ENCODE data around the gene LMX1A. TPM values are rescaled to one million over a fixed set of nuclear protein-coding genes. Genes with fewer than 3 reads are reported as not detected.
A peak's percentile ranks its signal among the peaks of the same experiment; 100 is the strongest.

Gene LMX1A
- not detected in 3 replicates for polyA plus RNA-seq
- not detected for polyA plus RNA-seq (2011; ENCODE audit: low read depth)
- polyA plus RNA-seq (2011; cell fraction: cytosol; rRNA removed), result not detected in 2 replicates
- polyA plus RNA-seq (2011; cell fraction: nucleus; rRNA removed), result not detected in 2 replicates
- polyA plus RNA-seq (2012; ENCODE audit: low replicate concordance), result not detected in 2 replicates
- not detected in 3 replicates for polyA minus RNA-seq
- not detected for polyA minus RNA-seq (2011; cell fraction: cytosol; rRNA and poly(A)+ RNA removed)
- not detected in 2 replicates for polyA minus RNA-seq (2011; cell fraction: nucleus; rRNA and poly(A)+ RNA removed)

DNA sequence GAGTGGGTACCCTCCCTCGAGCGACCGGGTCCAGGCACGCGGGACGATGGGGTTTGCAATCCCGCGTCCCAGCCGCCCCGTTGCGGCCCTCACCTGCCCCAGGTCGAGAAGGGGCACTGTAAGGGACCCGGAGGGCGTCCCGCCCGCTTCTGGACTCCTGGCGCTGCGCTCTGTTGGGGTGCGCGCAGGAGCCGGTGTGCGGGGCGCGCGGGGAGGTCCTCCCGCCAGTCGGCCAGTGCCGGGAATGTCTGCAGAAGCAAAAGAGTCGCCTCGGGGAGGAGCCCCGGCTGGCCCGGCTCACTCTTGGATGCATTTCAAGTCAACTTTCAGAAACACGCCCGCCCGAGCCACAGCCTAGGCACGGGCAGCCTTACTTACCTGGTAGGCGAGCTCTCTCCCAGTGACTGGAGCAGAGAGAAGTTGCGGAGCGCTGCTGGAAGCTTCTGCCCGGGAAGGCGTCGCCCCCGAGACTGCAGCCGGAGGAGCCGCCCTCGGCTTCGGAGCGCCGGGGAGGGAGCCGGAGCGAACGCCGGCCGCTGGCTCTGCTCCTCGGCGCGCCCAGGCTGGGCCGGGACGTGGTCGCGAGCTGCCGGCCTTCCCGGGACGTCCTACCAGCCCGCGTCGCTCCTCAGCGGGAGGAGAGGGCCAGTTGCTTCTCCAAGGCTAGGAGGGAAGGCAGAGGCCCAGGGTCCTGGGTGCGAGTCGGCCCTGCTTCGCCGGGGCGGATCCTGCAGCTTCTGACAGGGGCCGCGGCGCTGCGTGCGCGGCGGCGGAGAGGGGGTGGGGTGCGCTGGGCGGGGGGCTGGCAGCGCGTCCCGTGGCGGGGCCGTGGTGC lies at the start of gene LMX1A:
Gene LMX1A, minus strand, starts transcription at position 739 of the 835 bp plus-strand sequence. CDS start 1,156 bp downstream, outside the sequence.
- no peaks in the 10 kb centered on the region for H3K9me1 ChIP-seq (ENCODE audit: control insufficient read depth, extremely low read depth, insufficient read depth, low read length)
- no peak within 1 kb of the TSS for H3K27ac ChIP-seq (ENCODE audit: control insufficient read depth, insufficient read depth, low read length)
- dilution Hi-C loops (cut with MboI; ENCODE audit: extremely low pct_ligation_motif_present, low sequenced_read_pairs), result no loop called here
- H3K9ac ChIP-seq (ENCODE audit: control insufficient read depth, extremely low read depth, insufficient read depth, low read length), result no peak within 1 kb of the TSS
- H4K20me1 ChIP-seq (ENCODE audit: control insufficient read depth, extremely low read depth, insufficient read depth, low read length), result no peaks in the 10 kb centered on the region
- FAIRE-seq (no peak), DNase-seq (ENCODE audit: low read depth, low spot score) (no peak)
- no peaks in the 10 kb centered on the region for H3K9me3 ChIP-seq (ENCODE audit: control insufficient read depth, low read depth, low read length)
- H3K4me1 ChIP-seq (ENCODE audit: control insufficient read depth, extremely low read depth, insufficient read depth, low read length), result no peaks in the 10 kb centered on the region
- TF ChIP-seq, protein P1, sequence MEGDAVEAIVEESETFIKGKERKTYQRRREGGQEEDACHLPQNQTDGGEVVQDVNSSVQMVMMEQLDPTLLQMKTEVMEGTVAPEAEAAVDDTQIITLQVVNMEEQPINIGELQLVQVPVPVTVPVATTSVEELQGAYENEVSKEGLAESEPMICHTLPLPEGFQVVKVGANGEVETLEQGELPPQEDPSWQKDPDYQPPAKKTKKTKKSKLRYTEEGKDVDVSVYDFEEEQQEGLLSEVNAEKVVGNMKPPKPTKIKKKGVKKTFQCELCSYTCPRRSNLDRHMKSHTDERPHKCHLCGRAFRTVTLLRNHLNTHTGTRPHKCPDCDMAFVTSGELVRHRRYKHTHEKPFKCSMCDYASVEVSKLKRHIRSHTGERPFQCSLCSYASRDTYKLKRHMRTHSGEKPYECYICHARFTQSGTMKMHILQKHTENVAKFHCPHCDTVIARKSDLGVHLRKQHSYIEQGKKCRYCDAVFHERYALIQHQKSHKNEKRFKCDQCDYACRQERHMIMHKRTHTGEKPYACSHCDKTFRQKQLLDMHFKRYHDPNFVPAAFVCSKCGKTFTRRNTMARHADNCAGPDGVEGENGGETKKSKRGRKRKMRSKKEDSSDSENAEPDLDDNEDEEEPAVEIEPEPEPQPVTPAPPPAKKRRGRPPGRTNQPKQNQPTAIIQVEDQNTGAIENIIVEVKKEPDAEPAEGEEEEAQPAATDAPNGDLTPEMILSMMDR (optimal IDR thresholded peaks at IDR 0.05 in 1 of 3, IDR thresholded peaks at IDR 0.05 in 1 of 3, conservative IDR thresholded peaks at IDR 0.05 in 1 of 3; ENCODE audit: extremely low read depth in 1 of 3, insufficient read depth in 2 of 3, low read length in 3 of 3), result no peak
- TF ChIP-seq EZH2 (IDR thresholded peaks at IDR 0.05; ENCODE audit: low read length), result peak; percentile 71
- H3K4me2 ChIP-seq (ENCODE audit: control insufficient read depth, extremely low read depth, insufficient read depth, low read depth, low read length), result no peak within 1 kb of the TSS
- no peaks in the 10 kb centered on the region for H3K36me3 ChIP-seq (ENCODE audit: control insufficient read depth in 2 of 2, extremely low read depth in 1 of 2, insufficient read depth in 2 of 2, low read length in 2 of 2)
- H3K27me3 ChIP-seq (ENCODE audit: control insufficient read depth, extremely low read depth, insufficient read depth, low read length), result peaks cover 74% of the 10 kb centered on the region
- H3K4me3 ChIP-seq (ENCODE audit: control insufficient read depth in 2 of 3, extremely low read depth in 1 of 3, insufficient read depth in 2 of 3, low read depth in 1 of 3, low read length in 3 of 3), result no peak within 1 kb of the TSS
- no peaks in the 10 kb centered on the region for H3K79me2 ChIP-seq (ENCODE audit: control insufficient read depth, insufficient read depth, low read length)
- no peak within 1 kb of the TSS for H2AFZ ChIP-seq (ENCODE audit: control insufficient read depth, low read length)

- Histone ChIP-seq H3K27me3 (ENCODE audit: control insufficient read depth, extremely low read depth, insufficient read depth, low read length) (peaks cover 37% of the 10 kb centered on the region), H3K9me3 (ENCODE audit: control insufficient read depth, low read depth, low read length) (no peaks in the 10 kb centered on the region), H3K27ac (ENCODE audit: control insufficient read depth, insufficient read depth, low read length) (no peak overlapping the region), H3K9ac (ENCODE audit: control insufficient read depth, extremely low read depth, insufficient read depth, low read length) (no peak overlapping the region), H3K4me1 (ENCODE audit: control insufficient read depth, extremely low read depth, insufficient read depth, low read length) (no peaks in the 10 kb centered on the region), H3K79me2 (ENCODE audit: control insufficient read depth, insufficient read depth, low read length) (no peaks in the 10 kb centered on the region), H3K4me3 (ENCODE audit: control insufficient read depth in 2 of 3, extremely low read depth in 1 of 3, insufficient read depth in 2 of 3, low read depth in 1 of 3, low read length in 3 of 3) (no peak overlapping the region), H3K9me1 (ENCODE audit: control insufficient read depth, extremely low read depth, insufficient read depth, low read length) (no peaks in the 10 kb centered on the region), H2AFZ (ENCODE audit: control insufficient read depth, low read length) (no peak overlapping the region), H3K36me3 (ENCODE audit: control insufficient read depth in 2 of 2, extremely low read depth in 1 of 2, insufficient read depth in 2 of 2, low read length in 2 of 2) (no peaks in the 10 kb centered on the region), H4K20me1 (ENCODE audit: control insufficient read depth, extremely low read depth, insufficient read depth, low read length) (no peaks in the 10 kb centered on the region), H3K4me2 (ENCODE audit: control insufficient read depth, extremely low read depth, insufficient read depth, low read depth, low read length) (no peak overlapping the region)
- dilution Hi-C loops (cut with MboI; ENCODE audit: extremely low pct_ligation_motif_present, low sequenced_read_pairs), result no loop called here
- DNase-seq (ENCODE audit: low read depth, low spot score), result no peak
- TF ChIP-seq, protein P1 (optimal IDR thresholded peaks at IDR 0.05 in 1 of 3, IDR thresholded peaks at IDR 0.05 in 1 of 3, conservative IDR thresholded peaks at IDR 0.05 in 1 of 3; ENCODE audit: extremely low read depth in 1 of 3, insufficient read depth in 2 of 3, low read length in 3 of 3), result peak; percentile 70 to 86 (median 86)
- TF ChIP-seq EZH2 (IDR thresholded peaks at IDR 0.05; ENCODE audit: low read length), result no peak
- peak; percentile 80 for FAIRE-seq
These were observed 47.4 kb upstream of the LMX1A start for GRCh38 chr1:165403835-165404482.

Data from keratinocyte (primary cell).